GM21381 (cell line): ENCODE measurements around the gene ZDHHC11.
"Not testable (repeated sequence)": the region's sequence is repeated elsewhere in the genome, so short reads cannot be mapped to it uniquely, and the experiment has no call there.

Experiments
- ATAC-seq: cut with Tn5 transposase; IDR thresholded peaks from one replicate; pipeline ENCODE4 v1.9.1; 2021; ENCODE audit warnings: mild to moderate bottlenecking, moderate library complexity; ENCODE audit not compliant: unreplicated experiment

Gene ZDHHC11

DNA sequence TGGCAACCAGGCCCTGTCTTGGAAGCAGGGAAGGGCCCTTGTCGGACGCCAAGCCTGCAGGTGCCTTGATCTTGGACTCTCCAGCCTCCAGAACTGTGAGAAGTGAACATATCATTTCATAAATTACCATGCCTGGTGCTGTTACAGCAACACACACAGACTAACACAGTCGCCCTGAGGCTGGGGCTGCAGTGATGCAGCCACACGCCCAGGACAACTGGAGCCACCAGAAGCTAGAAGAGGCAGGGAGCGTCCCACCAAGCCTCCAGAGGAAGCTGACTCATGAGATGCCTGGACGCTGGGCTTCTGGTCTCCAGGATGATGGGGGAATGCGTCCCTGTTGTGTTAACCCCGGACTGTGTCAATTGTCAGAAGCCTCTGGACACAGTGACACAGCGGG is 71.8 kb downstream of the ZDHHC11 start:
- ATAC-seq = not testable (repeated sequence)

DNA sequence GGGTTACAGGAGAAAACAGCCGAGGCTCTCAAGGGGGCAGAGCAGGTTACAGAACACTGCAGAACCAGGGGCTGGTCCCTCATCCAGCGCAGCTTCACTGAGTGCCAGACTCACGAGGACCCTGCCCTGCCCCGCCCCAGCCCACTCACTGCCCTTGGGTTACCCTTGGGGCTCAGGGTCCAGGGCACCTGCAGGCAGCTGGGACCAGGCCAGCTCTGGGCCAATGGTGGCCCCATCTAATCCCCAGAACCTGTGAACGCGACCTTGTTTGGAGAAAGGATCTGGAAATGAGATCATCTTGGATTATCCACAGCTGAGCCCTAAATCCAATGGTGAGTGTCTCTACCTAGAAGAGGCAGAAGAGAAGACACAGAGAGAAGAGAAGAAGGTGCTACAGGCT is 72.4 kb downstream of the ZDHHC11 start:
- ATAC-seq = not testable (repeated sequence)

DNA sequence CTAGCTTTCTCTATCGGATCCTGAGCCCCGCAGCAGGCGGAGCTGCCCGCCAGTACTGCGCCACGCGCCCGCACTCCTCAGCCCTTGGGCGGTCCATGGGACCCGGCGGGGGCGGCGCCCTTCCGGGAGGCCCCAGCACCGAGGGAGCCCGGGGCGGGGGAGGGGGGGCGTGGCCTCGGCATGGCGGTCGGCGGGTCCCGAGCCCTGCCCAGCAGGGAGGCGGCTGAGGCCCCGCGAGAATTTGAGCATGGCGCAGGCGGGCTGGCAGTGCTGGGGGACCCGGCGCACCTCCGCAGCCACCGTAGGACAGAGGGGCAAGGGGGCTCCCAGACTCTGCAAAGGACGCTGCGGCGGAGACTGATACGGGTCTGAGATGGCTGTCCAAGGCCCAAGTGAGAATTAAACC is 73.0 kb downstream of the ZDHHC11 start:
- no peak for ATAC-seq

DNA sequence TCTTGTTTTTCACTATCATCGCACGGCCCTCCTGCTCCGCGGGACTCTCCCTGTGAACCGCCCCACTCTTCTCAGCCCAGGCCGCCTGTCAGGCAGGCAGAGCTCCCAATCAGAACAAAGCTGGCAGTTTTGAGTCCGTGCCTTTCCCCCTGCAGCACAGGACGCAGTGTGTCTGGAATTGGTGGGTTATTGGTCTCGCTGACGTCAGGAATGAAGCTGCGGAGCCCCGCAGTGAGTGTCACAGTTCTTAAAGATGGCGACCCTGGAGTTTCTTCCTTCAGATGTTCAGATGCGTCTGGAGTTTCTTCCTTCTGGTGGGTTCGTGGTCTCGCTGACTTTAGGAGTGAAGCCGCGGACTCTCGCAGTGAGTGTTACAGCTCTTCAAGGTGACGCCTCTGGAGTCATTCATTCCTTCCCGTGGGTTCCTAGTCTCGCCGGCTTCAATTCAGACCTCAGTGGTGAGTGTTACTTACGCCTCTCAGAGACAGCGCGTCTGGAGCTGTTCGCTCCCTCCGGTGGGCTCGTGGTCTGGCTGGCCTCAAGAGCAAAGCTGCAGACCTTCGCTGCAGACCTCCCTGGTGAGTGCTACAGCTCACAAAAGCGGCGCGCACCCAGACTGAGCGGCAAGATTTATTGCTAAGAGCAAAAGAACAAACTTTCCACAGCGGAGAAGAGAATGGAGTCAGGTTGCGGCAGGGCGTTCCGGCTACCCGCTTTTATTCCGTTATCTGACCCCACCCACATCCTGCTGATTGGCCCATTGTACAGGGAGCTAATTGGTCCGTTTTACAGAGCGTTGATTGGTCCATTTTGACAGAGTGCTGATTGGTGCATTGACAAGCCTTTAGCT is 73.7 kb downstream of the ZDHHC11 start:
- no peak for ATAC-seq

DNA sequence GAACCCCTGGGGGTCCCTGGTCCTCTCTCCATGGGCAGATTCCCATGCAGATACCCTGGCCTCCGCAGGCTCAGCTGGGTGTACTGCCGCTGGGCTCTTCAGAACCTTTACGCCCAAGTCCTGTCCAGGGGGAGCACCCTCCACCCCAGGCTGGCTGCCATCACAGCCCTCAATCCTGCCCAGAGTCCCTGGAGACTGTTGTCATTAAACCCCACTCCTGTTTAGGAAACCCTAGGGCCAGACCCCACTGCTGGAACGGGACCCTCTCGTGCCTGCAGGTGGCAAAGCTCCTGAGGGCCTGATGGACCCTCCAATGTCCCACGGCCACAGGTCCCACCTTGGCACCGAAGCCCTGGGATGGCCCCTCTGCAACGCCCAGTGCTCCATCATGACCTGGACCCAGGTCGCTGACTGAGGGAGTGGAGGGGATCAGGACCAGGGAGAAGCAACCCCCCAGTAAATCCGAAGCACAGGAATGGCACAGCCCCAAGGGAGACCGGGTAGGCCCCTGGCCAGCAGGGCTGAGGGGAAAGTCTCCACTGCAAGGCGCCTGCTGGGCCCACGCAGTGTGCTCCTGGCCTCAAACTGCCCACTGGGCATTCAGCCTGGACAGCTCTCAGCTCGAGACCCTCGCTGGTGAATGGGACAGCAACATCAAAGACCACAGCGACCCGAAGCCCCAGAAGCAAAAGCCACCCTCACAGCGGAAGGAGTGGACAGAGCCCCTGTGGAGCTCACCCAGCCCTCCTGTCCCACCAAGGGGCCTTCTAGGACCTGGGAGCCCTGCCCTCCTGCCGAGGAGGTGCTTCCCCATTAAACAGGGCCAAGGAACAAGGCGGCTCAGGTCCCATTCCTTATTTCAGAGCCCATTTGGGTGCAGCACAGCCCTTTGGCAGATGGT is 74.6 kb downstream of the ZDHHC11 start:
- no peak for ATAC-seq

DNA sequence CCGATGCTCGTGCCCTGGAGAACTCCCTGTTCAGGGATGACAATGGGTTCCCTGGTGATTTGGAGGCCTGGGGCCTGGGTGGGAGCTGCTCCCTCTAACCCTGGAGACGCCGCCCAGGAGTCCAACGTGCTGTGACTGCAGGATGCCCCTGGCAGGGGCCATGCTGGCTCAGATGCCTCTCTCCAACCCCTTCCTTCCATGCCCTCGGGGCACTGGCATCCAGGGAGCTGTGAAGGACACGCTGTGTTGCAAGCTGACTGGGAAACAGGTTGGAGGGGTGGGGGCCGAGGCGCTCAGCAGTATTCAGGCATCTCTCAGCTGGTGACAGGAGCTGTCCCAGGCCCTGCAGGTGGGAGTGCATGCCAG is 75.2 kb downstream of the ZDHHC11 start:
- ATAC-seq = not testable (repeated sequence)

DNA sequence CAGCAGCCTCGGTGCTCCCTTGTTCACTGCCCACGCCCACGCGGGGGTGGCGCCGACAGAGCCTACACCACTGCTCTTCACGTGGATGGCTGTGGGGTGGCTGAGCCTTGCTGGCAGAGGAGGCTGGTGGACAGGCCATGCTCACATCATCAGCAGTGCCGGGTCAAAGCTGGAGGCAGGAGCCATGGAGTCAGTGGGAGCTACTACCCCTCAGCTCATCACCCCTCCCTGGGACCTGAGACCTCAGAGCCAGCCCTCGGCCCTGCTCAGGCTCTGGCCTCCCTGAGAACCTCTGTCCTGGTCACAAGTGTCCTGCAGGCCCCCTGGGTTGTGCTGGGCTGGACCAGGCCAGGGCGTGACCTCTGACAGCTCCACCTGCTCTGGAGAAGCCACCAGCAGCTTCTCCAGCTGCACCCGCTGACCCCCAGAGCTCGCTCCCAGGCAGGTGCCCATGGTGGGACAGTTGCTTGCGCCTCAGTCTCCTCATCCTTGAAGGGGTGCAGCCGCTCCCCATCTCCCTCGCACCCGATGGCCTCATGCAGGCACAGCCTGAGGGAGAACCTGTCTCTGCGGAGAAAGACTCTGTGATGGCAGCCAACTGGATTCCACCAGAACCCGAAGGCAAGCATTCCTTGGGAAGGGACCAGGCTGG is 75.8 kb downstream of the ZDHHC11 start:
- ATAC-seq = not testable (repeated sequence)

DNA sequence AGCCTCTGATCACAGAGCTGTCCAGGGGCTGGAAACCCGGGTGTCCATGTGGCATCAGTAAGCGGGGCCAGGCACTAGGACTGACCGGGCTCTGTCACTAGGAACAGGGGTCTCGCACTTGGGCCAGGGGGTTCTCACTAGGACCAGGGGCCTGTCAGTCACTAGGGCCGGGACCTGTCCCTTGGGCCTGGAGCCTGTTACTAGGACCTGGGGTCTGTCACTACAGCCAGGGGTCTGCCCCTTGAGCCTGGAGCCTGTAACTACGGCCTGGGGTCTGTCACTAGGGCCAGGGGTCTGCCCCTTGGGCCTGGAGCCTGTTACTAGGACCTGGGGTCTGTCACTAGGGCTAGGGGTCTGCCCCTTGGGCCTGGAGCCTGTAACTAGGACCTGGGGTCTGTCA is 76.5 kb downstream of the ZDHHC11 start:
- ATAC-seq = not testable (repeated sequence)

DNA sequence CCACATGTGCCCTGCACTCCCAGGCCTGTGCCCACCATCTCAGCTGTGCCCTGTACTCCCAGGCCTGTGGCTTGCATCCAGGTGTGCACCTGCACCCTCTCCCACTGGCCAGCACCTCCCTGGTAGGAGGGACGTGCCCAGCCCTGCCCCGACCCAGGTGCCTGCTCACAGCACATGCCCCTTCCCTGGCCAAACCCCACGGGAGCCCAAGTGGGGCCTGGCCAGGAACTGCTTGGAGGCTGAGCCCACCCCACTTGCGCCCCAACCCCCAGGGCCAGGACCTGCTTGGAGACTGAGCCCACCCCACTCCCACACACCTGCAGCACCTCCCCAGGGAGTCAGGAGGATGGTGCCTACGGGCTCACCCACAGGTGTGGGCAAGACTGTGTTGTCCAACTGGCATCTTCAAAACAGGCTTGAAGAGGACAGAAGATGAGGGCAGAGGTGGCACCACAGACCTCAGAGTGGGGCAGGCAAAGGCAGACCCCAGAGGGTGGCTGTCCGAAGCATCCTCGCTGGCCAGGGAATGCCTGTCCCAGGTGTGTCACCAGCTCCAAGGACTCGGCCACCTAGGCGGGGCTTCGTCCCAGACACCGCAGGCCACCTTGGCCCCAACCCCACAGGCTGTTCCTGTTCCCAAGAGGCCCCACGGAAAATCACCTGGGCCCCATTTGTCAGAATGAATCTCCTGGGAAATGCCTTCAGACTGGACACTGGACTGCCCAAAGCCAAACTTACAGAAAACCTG is 77.1 kb downstream of the ZDHHC11 start:
- no peak for ATAC-seq

DNA sequence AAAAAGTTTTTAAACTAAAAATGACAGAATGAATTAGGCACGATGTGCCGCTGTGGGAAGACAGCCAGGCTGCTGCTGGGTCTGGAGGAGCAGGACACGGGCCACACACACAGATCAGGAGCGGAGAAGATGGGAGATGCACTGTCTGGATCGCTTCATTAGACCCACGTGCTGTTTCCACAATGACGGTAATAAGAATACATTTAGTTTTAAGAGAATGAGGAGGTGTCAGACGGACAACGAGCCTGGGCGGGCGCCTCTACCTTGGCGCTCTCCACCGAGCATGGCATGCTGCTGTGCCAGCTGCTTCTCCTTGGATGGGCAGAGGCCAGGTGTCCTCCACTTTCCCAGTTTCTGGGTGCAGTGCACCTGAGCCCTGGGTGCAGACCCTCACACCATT is 77.9 kb downstream of the ZDHHC11 start:
- ATAC-seq = not testable (repeated sequence)

DNA sequence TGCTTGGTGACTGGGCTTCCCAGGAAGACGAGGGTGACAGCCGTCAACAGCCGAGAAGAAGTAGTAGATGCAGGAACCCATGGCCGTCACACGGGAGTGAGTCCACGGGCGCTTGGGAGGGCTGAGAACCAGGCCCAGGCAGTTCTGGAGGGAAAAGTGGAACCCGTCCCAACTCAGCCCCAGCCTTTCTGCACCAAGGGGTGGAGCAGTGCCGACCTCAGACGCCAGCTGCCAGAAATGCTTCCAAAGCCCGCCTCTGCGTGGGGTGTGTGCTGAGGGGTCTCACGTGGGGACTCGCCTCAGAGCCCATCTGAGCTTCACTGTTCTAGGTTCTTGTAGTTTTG is 78.3 kb downstream of the ZDHHC11 start:
- ATAC-seq = not testable (repeated sequence)

DNA sequence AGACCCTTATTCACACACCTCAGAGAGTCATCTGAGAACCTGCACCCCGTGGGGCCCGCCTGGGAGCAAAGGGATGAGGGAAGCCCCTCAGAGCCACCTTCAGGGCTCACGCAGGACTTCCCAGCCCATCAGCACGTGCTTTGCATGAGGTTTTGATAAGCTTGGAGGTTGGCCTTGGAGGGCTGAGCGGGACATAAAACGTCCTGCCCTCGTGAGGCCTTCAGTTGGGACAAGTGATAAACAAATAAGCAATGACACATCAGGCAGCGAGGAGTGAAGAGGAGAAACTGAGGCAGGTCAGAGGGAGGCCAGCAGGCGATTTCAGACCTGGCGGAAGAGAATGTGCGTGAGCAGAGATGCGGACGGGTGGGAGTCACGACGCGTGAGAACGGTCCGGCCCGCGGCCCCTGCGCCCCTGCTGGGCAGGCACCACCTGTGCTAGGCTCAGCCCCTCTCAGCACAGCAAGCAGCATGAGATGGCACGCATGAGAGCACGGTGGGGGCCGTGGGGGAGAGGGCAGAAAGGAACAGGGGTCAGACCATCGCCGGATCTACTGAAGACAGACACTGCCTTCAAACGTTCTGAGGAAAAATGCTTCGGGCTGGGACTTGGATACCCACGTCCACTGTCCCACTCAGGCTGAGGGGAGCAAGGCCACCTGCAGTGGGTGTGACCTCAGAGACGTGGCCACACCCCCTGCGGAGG is 78.8 kb downstream of the ZDHHC11 start:
- ATAC-seq = not testable (repeated sequence)

DNA sequence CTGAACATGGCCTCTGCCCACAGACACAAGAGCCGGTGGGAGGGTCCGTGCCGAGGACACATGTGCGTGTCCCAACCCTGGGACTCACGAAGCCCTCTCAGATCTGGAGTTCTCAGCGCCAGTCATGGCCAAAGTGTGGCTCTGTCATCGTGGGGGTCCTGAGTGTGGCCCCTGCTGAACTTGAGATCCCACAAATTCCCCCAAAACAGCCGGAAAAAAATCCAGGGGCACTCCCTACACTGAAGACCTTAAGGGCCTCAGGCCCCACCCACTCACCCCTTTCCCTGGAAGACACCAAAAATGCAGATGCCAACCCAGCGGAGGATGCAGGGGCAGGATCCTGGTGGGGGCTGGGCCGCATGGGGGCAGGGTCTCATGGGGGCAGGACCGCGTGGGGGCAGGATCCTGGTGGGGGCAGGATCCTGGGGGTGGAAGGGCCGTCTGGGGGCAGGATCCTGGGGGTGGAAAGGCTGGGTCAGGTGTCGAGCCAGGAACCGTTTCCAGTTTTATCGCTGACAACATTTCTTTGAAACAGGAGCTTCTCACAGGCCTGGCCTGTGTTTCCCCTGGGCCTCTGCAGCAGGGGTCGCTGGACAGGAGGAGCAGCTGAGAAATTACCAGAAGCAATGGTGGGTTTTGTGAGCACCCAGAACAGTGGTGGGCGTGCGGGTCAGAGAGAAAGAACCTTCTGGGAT is 79.6 kb downstream of the ZDHHC11 start:
- ATAC-seq = not testable (repeated sequence)

DNA sequence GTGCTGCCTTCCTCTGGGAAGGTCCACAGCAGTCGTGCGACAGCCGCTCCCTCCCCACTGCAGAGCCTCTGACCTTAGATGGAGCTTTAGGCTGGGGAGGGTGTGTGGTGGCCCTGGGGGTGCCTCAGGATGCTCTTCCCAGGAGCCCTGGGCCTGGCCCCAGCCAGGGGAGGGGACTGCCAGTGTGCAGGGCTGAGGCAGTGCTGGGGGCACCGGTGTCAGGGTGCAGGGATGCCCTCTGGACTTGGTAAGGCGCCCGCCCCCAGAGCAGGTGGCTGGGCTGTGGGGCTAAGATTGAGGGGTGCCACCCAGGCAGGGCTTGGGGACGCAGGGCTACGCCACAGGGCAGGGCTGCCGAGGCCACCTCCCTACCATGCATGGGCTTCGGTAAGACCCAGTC is 80.2 kb downstream of the ZDHHC11 start:
- ATAC-seq = not testable (repeated sequence)

DNA sequence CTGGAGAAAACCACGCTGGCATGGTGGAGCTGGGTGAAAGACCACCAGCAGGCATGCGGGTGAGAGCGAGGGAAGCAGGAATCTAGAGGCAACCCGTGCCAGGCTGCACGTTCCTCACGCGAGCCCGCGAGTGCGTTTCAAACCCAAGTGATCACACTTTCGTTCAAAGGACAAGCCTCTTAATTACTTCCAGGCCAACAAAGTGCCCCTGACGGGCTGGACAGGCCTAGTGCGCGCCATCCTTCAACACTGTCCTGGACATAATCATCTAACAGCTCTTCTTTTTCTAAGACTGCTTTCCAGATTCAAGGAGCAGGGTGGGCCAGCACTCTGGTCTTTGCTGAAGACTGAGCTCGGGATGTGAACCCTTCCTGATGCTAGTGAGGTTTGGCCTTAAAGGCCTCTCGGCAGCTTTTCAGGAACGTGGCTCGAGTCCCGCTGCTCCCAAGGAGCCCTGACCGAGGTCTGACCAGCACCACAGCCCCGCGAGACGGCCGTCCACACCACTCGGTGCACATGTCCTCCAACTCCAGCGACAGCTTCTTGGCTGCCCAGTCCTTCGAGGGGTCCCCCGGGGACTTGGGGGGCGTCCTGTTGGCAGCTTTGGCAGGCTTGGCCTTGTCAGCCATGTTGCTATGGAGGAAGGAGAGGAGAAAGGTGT is 81.2 kb downstream of the ZDHHC11 start:
- ATAC-seq = not testable (repeated sequence)

DNA sequence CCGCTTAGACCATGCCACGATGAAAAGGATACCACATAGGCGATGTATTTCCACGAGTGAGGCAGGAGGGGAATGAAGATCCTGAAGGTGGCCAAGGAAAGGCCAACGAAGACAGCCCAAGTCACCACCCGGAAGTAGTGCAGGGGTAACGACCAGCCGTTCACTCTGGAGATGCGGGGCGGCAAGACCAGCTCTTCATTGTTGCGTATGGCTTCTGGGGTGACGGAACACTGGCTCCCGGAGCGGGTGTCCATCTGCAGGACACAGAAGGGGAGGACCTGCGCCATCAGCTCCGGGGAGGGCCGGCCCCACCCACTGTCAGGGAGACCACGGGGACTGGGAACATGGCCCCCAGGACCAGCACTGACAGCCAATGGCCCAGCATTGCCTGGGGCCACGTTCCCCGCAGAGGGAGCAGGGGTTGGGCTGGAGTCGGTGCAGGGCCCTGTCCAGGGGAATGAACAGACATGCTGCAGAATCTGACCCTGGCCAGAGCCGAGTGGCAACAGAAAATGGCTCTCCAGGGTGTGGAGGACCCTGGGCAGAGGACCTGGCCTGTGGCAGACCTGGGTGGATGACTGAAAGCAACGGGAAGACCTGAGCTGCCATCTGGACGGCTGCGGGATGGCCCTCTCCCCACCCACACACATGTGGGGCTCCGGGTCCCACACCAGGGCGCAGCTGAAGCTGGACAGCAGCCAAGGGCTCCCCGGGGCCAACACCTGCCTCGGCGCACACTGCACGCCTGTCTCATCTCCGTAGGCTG is 83.9 kb downstream of the ZDHHC11 start:
- no peak for ATAC-seq

DNA sequence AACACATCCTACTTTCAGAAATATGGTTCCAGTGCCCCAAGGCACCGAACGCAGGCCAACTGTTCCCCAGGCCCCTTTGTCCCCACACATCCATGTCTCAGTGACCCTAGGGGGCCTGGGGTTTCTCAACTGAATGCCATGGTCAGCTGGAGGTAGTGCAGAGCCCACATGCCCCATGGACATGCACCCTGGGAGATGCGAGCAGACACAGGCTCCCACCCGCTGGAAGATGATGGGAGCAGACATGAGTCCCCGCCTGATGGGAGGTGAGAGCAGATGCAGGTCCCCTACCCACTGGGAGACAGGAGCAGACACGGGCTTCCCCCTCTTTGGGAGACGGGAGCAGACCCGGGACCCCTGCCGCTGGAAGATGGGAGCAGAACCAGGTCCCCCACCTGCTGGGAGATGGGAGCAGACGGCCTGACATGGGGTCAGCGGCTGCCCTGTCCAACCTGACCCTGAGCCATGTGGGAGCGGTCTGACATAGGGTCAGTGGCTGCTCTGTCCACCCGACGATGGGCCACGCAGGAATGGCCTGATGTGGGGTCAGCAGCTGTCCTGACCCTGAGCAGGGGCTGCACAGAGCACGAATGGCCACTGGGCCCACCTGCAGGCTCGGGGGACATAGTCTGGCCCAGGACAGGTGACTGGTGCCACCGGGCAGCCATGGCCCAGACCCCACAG is 84.7 kb downstream of the ZDHHC11 start:
- ATAC-seq = no peak
